Activated naive CD4-positive, alpha-beta T cell treated with Interleukin-2 at 50 U/mL for 16 hours (primary cell): Measurements from ENCODE around the gene ZGLP1.

Experiments
- DNase-seq: peaks from one replicate; pipeline ENCODE4 v3.0.0-alpha.2; 2020

Gene ZGLP1

GRCh38 chr19:10274589-10274988 lies 35.0 kb downstream of the ZGLP1 start:
- no peak for DNase-seq

DNA sequence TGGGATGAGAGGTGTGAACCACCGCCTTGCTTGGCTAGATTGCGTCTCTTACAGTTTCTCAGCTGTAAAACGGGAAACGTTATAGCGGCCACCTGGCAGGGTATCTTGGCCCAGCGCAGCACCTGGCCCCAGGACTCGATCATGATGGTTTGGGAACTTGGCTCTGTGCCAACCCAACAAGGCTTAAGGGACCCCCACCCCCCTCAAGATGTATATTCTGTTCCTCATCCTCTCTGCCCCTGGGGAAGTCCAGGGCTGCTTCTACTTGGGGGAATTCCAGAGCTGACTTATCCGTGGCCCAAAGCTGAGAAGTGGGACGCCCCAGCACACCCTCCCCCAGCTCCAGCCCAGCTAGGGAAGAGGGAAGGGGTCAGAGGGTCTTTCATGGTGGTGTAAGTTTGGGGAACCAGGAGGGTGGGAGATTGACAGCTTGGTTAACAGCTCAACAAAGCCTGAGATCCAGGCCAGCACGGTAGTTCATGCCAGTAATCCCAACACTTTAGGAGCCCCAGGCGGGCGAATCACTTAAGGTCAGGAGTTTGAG lies 38.0 kb downstream of the ZGLP1 start:
- DNase-seq: peak; percentile 49

DNA sequence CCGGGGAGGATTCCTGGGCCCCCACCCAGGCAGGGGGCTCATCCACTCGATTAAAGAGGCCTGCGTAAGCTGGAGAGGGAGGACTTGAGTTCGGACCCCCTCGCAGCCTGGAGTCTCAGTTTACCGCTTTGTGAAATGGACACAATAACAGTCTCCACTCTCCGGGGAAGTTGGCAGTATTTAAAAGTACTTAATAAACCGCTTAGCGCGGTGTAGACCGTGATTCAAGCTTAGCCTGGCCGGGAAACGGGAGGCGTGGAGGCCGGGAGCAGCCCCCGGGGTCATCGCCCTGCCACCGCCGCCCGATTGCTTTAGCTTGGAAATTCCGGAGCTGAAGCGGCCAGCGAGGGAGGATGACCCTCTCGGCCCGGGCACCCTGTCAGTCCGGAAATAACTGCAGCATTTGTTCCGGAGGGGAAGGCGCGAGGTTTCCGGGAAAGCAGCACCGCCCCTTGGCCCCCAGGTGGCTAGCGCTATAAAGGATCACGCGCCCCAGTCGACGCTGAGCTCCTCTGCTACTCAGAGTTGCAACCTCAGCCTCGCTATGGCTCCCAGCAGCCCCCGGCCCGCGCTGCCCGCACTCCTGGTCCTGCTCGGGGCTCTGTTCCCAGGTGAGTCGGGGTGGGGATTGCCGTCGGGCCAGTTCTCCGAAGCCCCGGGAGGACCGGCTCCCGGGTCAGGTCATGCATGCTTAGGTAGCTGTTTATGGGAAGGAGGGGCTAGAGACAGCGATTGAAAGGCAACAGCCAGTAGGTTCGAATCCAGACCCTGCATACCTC lies 38.8 kb downstream of the ZGLP1 start, which contains the start of gene ICAM1:
Gene ICAM1, plus strand, starts transcription at position 505 of the 779 bp plus-strand sequence. Its CDS starts 40 bp downstream, at position 545.
- DNase-seq: peak; percentile 80

- DNase-seq: peak; percentile 74
These were observed 39.4 kb downstream of the ZGLP1 start for GRCh38 chr19:10270180-10270615.

DNA sequence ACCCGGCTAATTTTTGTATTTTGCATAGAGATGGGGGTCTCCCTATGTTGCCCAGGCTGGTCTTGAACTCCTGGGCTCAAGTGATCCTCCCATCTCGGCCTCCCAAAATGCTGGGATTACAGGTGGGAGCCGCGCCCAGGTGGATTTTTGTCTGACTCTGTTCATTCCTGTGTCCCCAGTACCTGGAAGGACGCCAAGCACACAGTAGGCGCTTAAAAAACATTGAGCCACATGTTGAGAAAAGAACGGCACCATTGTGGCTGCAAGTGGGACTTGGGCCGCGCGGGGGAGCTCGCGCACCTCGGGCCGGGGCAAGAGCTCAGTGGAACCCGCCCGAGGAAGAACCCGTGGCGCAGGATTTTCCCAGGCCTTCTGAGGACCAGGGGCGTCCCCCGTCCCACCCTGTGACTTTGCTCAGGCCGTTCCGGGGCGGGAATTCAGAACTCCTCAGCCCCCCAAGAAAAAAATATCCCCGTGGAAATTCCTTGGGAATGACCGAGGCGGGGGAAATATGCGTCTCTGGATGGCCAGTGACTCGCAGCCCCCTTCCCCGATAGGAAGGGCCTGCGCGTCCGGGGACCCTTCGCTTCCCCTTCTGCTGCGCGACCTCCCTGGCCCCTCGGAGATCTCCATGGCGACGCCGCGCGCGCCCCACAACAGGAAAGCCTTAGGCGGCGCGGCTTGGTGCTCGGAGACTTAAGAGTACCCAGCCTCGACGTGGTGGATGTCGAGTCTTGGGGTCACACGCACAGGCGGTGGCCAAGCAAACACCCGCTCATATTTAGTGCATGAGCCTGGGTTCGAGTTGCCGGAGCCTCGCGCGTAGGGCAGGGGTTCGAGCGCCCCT lies 40.1 kb downstream of the ZGLP1 start:
- peak; percentile 89 for DNase-seq

DNA sequence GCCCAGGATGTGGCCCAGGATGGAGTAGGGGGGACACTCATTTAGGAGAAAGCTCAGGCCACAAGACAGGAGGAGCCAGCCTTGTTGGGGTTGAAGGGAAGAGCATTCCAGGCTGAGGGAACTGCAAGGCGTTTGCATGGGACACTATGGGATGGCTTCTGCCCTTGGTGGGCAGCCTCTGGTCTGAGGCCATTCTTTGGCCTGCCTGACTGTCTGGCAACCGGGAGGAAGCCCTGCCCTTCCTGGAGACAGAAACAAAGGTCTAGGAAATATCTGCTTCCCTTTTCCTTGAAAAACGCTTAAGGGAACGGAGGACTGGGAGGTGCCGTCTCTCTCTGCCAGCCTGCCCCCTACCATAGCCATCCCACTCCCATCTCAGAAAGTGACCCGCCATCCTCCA lies 41.5 kb downstream of the ZGLP1 start:
- no peak for DNase-seq

DNA sequence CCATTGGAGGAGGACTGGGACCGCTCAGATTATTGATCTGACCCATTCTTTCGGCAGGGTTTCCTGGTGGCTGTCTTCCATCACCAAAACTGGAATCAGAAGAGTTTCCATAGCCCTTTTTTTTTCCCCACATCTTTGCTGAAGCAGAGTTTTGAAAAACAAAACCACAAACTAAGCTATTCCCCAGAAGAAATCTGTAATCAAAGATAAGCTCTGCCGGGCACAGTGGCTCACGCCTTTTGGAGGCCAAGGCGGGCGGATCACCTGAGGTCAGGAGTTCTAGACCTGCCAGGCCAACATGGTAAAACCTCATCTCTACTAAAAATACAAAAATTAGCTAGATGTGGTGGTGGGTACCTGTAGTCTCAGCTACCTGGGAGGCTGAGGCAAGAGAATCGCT lies 42.9 kb downstream of the ZGLP1 start:
- no peak for DNase-seq

DNA sequence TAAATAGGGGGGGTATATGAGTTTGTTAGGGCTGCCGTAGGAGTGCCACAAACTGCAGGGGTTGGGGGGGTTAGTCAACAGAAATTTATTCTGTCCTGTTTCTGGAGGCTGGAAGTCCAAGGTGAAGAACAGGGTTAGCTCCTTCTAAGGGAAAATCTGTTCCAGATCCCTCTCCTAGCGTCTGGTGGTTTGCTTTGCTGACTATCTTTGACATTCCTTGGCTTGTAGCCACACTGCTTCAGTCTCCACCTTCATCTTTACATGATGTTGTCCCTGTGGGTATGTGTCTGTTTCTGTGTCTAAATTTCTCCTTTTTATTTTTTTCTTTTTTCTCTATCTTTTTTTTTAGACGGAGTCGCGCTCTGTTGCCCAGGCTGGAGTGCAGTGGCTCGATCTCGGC lies 46.8 kb downstream of the ZGLP1 start:
- DNase-seq: no peak

DNA sequence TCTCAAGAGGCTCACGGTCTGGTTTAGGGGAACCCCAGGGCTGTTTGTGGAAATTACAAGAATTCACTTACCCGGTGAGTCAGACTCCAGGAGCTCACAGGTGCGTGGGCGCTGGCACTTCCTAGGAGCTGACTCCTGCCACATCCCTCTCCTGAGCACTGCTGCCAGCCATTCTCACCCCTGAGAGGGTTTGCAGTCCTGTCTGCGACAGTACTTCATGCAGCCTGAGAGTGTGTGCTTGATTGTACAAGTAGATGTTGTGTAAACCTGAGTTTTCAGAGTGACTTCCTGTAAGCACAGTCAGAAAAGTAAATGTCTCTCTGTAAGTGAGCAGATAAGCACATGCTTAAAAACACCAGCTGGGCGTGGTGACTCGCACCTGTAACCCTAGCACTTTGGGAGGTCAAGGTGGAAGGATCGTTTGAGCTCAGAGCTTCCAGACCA lies 49.5 kb downstream of the ZGLP1 start:
- peak; percentile 70 for DNase-seq

GRCh38 chr19:10259162-10259905 lies 50.3 kb downstream of the ZGLP1 start:
- peak; percentile 95 for DNase-seq

DNA sequence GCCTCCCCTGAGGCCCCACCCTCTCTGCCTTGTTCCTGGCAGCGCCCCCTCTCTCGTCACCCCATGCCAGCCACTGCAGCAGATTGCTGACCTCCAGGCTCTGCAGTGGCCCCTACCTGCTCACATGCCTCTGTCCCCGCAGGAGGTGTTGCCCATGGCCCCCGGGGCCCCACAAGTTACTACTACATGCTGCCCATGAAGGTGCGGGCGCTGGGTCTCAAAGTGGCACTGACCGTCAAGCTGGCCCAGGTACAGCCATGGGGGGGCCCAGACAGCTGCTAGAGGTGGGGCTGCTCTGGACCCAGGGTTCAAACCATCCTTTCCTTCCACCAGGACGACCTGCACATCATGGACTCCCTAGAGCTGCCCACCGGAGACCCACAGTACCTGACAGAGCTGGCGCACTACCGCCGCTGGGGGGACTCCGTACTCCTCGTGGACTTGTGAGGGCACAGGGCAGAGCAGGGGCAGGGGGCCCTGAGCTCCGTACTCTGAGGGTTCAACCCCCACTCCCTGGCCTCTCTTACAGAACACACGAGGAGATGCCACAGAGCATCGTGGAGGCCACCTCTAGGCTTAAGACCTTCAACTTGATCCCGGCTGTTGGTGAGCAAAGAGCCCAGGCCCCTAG lies 51.4 kb downstream of the ZGLP1 start:
- DNase-seq: no peak

- no peak for DNase-seq
These were observed 52.5 kb downstream of the ZGLP1 start for GRCh38 chr19:10256970-10257615.

DNA sequence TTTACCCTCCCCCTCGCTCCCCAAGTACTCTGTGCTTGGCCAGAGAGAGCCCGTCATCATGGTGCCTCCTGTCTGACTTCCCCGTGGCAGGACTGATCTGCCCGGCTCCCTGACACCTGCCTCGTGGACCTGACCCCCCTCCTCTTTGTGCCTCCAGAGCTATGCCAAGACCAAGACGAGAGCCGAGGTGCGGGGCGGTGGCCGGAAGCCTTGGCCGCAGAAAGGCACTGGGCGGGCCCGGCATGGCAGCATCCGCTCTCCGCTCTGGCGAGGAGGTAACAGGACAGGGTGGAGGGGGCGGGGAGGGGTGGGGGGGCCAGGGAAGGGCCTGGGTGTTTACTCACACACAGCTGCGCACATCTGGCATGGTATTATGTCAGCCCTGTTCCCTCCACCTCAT lies 53.1 kb downstream of the ZGLP1 start:
- no peak for DNase-seq

DNA sequence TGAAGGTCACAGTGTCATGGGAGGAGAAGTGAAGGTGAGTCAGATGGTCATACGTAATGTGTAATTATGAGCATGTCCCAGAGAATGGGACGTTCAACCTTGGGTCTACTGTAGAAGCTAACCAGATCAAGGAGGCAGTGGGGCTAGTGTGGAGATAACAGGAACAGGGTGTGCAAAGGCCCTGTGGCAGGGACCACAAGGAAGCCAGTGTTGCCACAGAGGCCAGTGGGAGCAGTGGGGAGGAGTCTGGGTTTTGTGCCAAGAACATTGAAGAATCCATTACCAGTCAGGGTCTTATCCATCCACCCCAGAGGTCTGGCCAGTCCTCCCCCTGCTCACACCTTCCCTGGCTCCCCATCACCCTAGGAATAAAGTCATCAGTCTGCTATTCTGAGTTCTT lies 54.3 kb downstream of the ZGLP1 start:
- DNase-seq: no peak
